ENCODE measurements around the gene CYTH1. TPM values are rescaled to one million over a fixed set of nuclear protein-coding genes. Genes with fewer than 3 reads are reported as not detected.
A peak's percentile ranks its signal among the peaks of the same experiment; 100 is the strongest.
"Not testable (repeated sequence)": the region's sequence is repeated elsewhere in the genome, so short reads cannot be mapped to it uniquely, and the experiment has no call there.

CYTH1 gene
- polyA plus RNA-seq, 1 donor from 2014 or later: 210 TPM

- peaks cover 5% of the 10 kb centered on the region for H3K36me3 Mint-ChIP-seq
- no peaks in the 10 kb centered on the region for H3K9me3 Mint-ChIP-seq
- no peaks in the 10 kb centered on the region for H3K27me3 Mint-ChIP-seq
These were observed 15.3 kb downstream of the CYTH1 start for GRCh38 chr17:78766743-78767294.

GRCh38 chr17:78766225-78766624 is 15.8 kb downstream of the CYTH1 start:
- H3K27me3 Mint-ChIP-seq: no peaks in the 10 kb centered on the region
- no peak overlapping the region for H3K4me3 Mint-ChIP-seq
- no peak overlapping the region for H3K27ac Mint-ChIP-seq
- no peaks in the 10 kb centered on the region for H3K9me3 Mint-ChIP-seq
- H3K4me1 Mint-ChIP-seq: peaks cover 25 to 32% (median 27%) of the 10 kb centered on the region in 3 donors
- peaks cover 5% of the 10 kb centered on the region for H3K36me3 Mint-ChIP-seq

More at GRCh38 chr17:78766743-78767294, 15.3 kb downstream of the CYTH1 start:
- H3K27ac Mint-ChIP-seq: no peak overlapping the region
- H3K4me1 Mint-ChIP-seq: peaks cover 29 to 32% (median 29%) of the 10 kb centered on the region in 3 donors
- no peak overlapping the region for H3K4me3 Mint-ChIP-seq

- H3K27me3 Mint-ChIP-seq: no peaks in the 10 kb centered on the region
- H3K27ac Mint-ChIP-seq: peak overlapping the region in 1 of 3 donors; percentile 59
- H3K4me1 Mint-ChIP-seq: peaks cover 25 to 35% (median 27%) of the 10 kb centered on the region in 3 donors
- H3K36me3 Mint-ChIP-seq: peaks cover 5% of the 10 kb centered on the region
- no peaks in the 10 kb centered on the region for H3K9me3 Mint-ChIP-seq
- no peak overlapping the region for H3K4me3 Mint-ChIP-seq
These were observed 16.3 kb downstream of the CYTH1 start for GRCh38 chr17:78765821-78766220.

GRCh38 chr17:78764871-78765270 is 17.2 kb downstream of the CYTH1 start:
- no peaks in the 10 kb centered on the region for H3K27me3 Mint-ChIP-seq
- H3K4me1 Mint-ChIP-seq: peaks cover 28 to 35% (median 28%) of the 10 kb centered on the region in 3 donors
- H3K4me3 Mint-ChIP-seq: peak overlapping the region in 3 of 4 donors; percentile 13 to 65 (median 28)
- peak overlapping the region in 2 of 3 donors; percentile 51 to 53 for H3K27ac Mint-ChIP-seq
- peaks cover 5% of the 10 kb centered on the region for H3K36me3 Mint-ChIP-seq
- H3K9me3 Mint-ChIP-seq: no peaks in the 10 kb centered on the region

GRCh38 chr17:78763561-78763960 is 18.5 kb downstream of the CYTH1 start:
- Mint-ChIP-seq H3K4me3 (no peak overlapping the region), H3K36me3 (peaks cover 8% of the 10 kb centered on the region)

GRCh38 chr17:78761789-78762406 is 20.2 kb downstream of the CYTH1 start:
- peak overlapping the region; percentile 63 to 87 (median 86) for H3K27ac Mint-ChIP-seq
- peaks cover 9% of the 10 kb centered on the region for H3K36me3 Mint-ChIP-seq
- peak overlapping the region in 3 of 4 donors; percentile 7 to 53 (median 51) for H3K4me3 Mint-ChIP-seq
- no peaks in the 10 kb centered on the region for H3K9me3 Mint-ChIP-seq
- no peaks in the 10 kb centered on the region for H3K27me3 Mint-ChIP-seq
- H3K4me1 Mint-ChIP-seq: peaks cover 41 to 58% (median 51%) of the 10 kb centered on the region in 3 donors

More at GRCh38 chr17:78763561-78763960, 18.5 kb downstream of the CYTH1 start:
- H3K27me3 Mint-ChIP-seq: no peaks in the 10 kb centered on the region
- no peaks in the 10 kb centered on the region for H3K9me3 Mint-ChIP-seq
- H3K4me1 Mint-ChIP-seq: peaks cover 40 to 48% (median 40%) of the 10 kb centered on the region in 3 donors
- H3K27ac Mint-ChIP-seq: peak overlapping the region in 1 of 3 donors; percentile 3

- no peaks in the 10 kb centered on the region for H3K9me3 Mint-ChIP-seq
- peak overlapping the region; percentile 72 to 88 (median 80) for H3K4me3 Mint-ChIP-seq
- peaks cover 9% of the 10 kb centered on the region for H3K36me3 Mint-ChIP-seq
- no peaks in the 10 kb centered on the region for H3K27me3 Mint-ChIP-seq
- H3K4me1 Mint-ChIP-seq: peaks cover 43 to 63% (median 58%) of the 10 kb centered on the region in 3 donors
- H3K27ac Mint-ChIP-seq: peak overlapping the region; percentile 94 to 99 (median 97)
These were observed 22.1 kb downstream of the CYTH1 start for GRCh38 chr17:78759969-78760352.

- H3K27me3 Mint-ChIP-seq: no peaks in the 10 kb centered on the region
- H3K4me3 Mint-ChIP-seq: peak overlapping the region; percentile 72 to 88 (median 80)
- no peaks in the 10 kb centered on the region for H3K9me3 Mint-ChIP-seq
- peaks cover 5% of the 10 kb centered on the region for H3K36me3 Mint-ChIP-seq
- peak overlapping the region; percentile 94 to 99 (median 97) for H3K27ac Mint-ChIP-seq
- peaks cover 37 to 59% (median 55%) of the 10 kb centered on the region in 3 donors for H3K4me1 Mint-ChIP-seq
These were observed 22.7 kb downstream of the CYTH1 start for GRCh38 chr17:78759203-78759968.

- Mint-ChIP-seq H3K36me3 (peaks cover 7% of the 10 kb centered on the region), H3K9me3 (no peaks in the 10 kb centered on the region), H3K4me3 (peak overlapping the region in 2 of 4 donors; percentile 7 to 42), H3K4me1 (peaks cover 38 to 66% (median 63%) of the 10 kb centered on the region in 3 donors), H3K27ac (peak overlapping the region; percentile 54 to 89 (median 78)), H3K27me3 (no peaks in the 10 kb centered on the region)
These were observed 28.5 kb downstream of the CYTH1 start for GRCh38 chr17:78753316-78754250.

- Mint-ChIP-seq H3K27me3 (no peaks in the 10 kb centered on the region), H3K9me3 (no peaks in the 10 kb centered on the region), H3K27ac (peak overlapping the region; percentile 66 to 93 (median 75)), H3K4me3 (peak overlapping the region in 3 of 4 donors; percentile 7 to 83 (median 39)), H3K36me3 (peaks cover 6% of the 10 kb centered on the region), H3K4me1 (peaks cover 49 to 68% (median 67%) of the 10 kb centered on the region in 3 donors)
These were observed 30.5 kb downstream of the CYTH1 start for GRCh38 chr17:78751447-78752161.

GRCh38 chr17:78751000-78751399 is 31.1 kb downstream of the CYTH1 start:
- H3K36me3 Mint-ChIP-seq, H3K9me3 Mint-ChIP-seq, H3K27me3 Mint-ChIP-seq: not testable (repeated sequence)
- Mint-ChIP-seq H3K27ac (peak overlapping the region; percentile 66 to 93 (median 75)), H3K4me1 (peaks cover 52 to 71% (median 68%) of the 10 kb centered on the region in 3 donors), H3K4me3 (peak overlapping the region in 3 of 4 donors; percentile 7 to 74 (median 67))

GRCh38 chr17:78748730-78749317 is 33.2 kb downstream of the CYTH1 start:
- Mint-ChIP-seq H3K27me3 (no peaks in the 10 kb centered on the region), H3K36me3 (peaks cover 9% of the 10 kb centered on the region), H3K9me3 (no peaks in the 10 kb centered on the region), H3K4me3 (peak overlapping the region; percentile 67 to 91 (median 80)), H3K27ac (peak overlapping the region; percentile 75 to 97 (median 83)), H3K4me1 (peaks cover 64 to 79% (median 78%) of the 10 kb centered on the region in 3 donors)

- Mint-ChIP-seq H3K9me3 (no peaks in the 10 kb centered on the region), H3K27me3 (peaks cover under 1% of the 10 kb centered on the region), H3K4me1 (peaks cover 67 to 82% (median 79%) of the 10 kb centered on the region in 3 donors), H3K36me3 (peaks cover 9% of the 10 kb centered on the region), H3K4me3 (peak overlapping the region; percentile 67 to 91 (median 80)), H3K27ac (peak overlapping the region; percentile 75 to 97 (median 83))
These were observed 33.9 kb downstream of the CYTH1 start for GRCh38 chr17:78748048-78748729.
